HG03039 (cell line): ENCODE data around the gene SPACA6.
"Not testable (repeated sequence)": the region's sequence is repeated elsewhere in the genome, so short reads cannot be mapped to it uniquely, and the experiment has no call there.

Experiments used
- ATAC-seq: cut with Tn5 transposase; IDR thresholded peaks from one replicate; pipeline ENCODE4 v1.9.1; 2021; ENCODE audit warnings: mild to moderate bottlenecking, moderate library complexity; ENCODE audit not compliant: unreplicated experiment

Gene SPACA6, protein sequence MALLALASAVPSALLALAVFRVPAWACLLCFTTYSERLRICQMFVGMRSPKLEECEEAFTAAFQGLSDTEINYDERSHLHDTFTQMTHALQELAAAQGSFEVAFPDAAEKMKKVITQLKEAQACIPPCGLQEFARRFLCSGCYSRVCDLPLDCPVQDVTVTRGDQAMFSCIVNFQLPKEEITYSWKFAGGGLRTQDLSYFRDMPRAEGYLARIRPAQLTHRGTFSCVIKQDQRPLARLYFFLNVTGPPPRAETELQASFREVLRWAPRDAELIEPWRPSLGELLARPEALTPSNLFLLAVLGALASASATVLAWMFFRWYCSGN

DNA sequence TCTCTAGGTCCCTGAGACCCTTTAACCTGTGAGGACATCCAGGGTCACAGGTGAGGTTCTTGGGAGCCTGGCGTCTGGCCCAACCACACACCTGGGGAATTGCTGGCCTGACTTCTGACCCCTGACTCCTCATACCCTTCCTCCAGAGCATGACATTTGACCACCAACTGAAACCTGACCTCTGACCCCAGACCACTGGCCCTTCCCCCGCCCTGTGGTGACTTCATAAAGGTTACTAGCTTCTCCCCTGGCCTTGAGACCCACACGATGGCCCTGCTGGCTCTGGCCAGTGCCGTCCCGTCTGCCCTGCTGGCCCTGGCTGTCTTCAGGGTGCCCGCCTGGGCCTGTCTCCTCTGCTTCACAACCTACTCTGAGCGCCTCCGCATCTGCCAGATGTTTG, at the start of gene SPACA6:
Gene SPACA6, plus strand, starts transcription at position 71 of the 400 bp plus-strand sequence. Its CDS starts 197 bp downstream, at position 268.
- ATAC-seq = no peak

DNA sequence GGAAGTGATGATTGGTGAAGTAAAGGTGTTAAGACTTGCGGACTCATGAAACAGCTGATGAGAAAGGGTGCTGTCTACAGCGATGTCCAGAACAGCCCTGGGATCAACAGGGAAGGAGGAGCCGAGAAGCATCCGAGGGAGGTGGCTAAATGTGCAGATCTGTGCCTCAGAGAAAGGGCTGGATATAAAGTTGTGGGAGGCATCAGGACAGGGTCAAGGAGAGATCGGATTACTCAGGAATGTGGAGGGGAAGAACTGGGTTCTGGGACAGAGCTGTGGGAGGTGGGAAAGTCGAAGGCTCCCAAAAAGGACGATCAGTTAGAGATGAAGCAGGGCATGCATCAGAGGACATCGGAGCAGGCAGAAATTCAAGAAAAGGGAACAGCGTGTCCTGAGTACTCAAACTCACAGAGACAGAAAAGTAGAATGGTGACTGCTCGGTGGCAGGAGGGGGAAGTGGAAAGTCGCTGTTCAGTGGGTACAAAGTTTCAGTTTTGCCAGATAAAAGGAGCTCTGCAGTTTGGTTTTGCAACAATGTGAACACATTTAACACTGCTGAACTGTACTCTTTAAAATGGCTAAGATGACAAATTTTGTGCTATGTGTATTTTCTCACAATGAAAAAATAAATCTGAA, 48.4 kb upstream of the SPACA6 start:
- no peak for ATAC-seq

DNA sequence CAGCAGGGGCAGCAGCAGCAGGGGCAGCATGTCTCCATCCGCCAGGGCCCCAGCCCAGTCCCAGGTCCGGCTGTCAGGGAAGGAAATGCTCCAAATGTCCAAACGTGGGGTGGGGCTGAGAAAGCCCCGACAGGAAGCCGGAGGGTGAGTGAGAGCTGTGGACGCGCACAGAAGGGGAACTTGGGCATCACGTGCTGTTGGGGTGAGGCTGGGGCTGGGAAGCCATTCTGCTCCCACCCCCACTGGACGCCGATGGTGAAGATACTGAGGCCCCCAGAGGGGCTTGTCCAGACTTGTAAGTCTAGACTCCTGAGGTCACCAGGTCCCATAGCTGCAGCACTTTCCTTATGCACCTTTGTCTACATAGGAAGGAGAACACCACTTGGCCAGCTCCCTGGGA, 46.4 kb upstream of the SPACA6 start, which contains the start of gene SIGLEC14:
Gene SIGLEC14, minus strand, starts transcription at position 96 of the 400 bp plus-strand sequence. Its CDS starts 66 bp downstream, at position 30.
- not testable (repeated sequence) for ATAC-seq

DNA sequence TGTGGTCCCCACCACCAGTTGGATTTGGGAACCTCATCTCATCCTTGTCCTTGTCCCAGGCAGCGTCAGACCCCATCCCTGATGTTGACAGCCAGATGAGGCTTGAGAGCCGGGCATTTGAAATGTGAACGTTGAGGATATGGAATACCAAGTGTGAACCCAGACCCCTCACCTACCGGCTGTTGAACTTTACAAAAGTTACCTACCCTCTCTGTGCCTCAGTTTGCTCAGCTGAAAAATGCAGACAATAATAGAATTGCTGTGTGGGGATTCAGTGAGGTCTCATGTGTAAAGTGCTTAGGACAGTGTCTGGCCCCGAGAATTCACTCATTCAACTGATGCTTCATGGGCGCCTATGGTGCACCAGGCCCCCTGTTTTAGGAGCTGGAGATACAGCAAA, 45.8 kb upstream of the SPACA6 start:
- no peak for ATAC-seq

DNA sequence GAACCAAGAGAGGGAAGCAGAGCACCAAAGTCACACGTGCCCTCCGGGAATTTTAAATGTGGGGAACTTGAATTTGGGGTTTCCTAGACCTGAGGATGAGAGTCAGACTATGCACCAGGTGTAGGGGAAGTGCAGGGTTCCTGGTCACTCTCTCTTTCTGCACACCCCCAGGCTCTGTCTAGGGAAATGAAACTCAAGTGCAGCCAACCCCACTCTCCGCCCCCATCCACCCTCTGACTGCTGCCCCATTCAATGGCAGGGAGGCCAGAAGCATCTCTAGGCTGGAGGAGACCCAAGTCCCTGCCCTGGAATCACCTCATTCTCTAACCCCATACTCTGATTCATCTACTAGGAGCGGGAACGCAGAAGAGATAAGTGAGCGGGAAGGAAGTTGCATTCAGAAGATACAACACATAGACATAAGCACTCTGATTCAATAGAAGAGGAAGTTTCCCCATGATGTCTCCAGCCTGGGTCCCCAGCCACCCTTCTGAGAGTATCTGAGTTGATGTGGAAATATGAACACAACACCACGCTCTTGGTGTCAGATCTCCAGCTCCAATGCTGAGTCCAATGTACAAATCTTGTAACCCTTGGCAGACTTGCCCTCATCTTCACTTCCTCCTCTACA, 41.8 kb upstream of the SPACA6 start:
- ATAC-seq = no peak

DNA sequence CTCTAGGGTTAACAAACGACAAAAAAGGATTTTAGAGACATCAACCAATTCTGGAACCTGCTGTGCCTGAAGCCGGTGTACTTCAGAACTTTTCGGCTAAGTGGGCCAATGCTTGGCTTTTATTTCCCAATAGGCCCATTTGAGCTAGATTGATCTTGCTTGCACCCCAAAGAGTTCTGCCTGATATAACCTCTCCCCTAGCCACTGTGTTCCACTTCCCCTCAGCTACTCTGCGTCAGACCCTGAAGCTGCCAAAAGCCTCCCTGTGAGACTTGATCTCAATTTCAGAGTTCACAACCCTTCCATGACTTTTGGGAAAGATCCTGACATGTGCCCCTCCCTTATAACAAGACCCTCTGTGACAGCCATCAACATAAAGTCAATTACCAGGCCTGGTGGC, 40.9 kb upstream of the SPACA6 start:
- no peak for ATAC-seq

DNA sequence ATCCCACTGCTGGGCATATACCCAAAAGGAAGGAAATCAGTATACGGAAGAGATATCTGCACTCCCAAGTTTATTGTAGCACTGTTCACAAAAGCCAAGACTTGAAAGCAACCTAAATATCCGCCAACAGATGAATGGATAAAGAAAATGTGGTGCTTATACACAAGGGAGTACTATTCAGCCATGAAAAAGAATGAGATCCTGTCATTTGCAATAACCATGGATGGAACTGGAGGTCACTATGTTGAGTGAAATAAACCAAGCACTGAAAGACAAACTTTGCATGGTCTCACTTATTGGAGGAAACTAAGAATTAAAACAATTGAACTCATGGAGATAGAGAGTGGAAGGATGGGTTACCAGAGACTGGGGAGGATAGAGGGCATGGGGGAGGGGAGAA, 40.0 kb upstream of the SPACA6 start:
- no peak for ATAC-seq

DNA sequence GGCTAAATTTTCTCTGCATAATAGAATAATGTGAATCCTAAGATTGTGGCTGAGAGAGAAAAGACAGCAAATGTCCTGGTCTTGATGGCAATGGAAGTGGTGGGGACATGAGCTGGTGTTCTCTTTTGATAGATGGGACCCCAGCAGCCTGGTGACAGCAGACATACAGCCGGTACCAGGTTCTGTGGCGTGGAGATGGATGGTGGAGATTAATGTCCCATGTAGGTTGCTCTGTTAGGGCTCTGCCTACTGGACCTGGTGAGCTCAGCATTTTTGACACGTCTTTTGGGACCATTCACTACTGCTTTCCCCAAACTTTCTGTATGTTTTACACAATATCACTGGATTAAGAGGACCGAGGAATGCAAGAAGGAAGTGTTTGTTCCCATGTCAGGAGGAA, 38.3 kb upstream of the SPACA6 start:
- no peak for ATAC-seq

DNA sequence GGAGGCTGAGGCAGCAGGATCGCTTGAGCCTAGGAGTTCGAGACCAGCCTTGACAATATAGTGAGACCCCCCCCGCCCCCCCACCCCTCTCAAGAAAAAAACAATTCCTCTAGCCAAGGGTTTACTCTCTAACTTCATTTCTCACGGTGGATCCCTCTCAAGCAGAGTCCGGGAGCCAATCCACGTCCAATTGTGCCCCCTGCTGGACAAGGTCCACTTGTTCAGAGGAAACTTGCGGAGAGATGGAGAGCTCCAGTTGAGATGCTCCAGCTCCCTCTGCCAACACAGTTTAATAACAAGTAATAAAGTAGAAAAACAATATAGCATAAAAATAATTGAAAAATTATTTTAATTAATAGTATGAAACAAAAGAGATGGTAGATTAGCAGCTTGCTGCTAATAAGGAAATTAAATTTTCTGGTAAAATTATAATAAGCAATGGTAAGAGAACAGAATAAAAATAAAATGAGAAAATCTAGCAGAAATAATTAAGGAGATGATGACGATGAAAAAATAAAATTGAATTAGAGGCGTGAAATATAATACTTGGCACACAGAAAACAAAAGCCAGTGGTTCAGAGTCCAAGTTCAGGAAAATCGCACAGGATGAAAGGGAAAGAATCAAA, 32.0 kb upstream of the SPACA6 start:
- ATAC-seq = no peak

DNA sequence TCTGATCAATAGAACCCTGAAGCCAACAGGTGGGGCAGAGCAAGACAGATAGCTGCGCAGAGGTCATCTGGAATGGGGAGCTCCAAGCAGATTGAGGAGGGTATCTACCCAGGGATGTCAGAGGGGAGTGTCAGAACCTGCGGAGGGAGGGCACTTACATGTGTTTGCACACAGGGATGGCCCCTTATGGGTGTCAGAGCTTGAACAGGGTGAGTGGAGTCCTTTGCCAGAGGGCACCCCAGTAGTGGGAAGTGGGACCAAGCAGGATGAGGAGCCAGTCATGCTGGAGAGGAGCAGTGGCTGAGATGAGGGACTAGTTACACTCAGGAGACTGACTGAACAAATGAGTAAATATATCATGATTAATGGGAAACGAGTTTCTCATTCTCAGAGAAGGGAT, 29.5 kb upstream of the SPACA6 start:
- ATAC-seq = no peak

DNA sequence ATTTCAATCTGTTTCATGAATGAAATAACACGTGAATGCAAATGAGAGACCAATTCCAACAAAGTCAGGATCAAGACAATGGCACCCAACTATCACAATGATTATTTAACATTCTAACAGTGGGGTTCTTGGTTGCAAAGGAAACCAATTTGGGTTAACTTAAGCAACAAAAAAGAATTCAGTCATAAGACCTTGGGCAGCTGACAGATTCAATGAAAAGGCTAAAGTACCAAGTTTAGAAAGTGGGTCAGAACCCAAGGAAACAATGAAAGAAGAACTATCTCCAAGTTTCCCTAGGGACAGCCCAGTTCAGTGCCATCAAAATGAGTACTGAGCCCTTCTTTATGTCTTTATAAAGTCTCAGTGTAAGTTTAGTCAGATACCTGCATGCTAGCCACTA, 29.0 kb upstream of the SPACA6 start:
- ATAC-seq = no peak

DNA sequence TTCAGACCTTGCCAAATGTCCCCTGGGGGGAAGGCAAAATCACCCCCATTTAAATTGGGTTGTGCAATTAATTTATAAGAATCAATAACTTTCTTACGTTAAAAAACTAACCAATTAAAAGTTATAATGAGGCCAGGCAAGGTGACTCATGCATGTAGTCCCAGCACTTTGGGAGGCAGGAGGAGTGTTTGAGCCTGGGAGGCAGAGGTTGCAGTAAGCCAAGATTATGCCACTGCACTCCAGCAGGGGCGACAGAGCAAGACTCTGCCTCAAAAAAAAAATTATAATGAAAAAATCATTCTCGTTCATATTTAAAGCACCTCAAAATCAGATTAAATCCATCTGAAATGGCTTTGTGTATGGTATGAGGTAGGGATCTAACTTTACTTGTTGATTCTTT, 28.1 kb upstream of the SPACA6 start:
- ATAC-seq = no peak

DNA sequence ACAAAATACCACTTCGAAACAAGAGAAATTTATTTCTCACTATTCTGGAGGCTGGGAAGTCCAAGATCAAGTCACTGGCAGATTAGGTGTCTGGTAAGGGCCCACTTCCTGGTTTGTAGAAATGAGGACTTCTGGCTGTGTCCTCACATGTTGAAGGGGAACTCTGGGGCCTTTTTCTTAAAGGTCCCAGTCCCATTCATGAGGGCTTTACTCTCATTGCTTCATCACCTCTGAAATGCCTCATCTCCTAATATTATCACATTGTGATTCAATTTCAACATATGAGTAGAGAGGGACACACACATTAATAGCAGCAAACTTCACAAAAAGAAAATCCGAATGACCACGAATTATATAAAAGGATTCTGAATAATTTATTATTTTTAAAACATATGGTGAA, 24.9 kb upstream of the SPACA6 start:
- no peak for ATAC-seq

DNA sequence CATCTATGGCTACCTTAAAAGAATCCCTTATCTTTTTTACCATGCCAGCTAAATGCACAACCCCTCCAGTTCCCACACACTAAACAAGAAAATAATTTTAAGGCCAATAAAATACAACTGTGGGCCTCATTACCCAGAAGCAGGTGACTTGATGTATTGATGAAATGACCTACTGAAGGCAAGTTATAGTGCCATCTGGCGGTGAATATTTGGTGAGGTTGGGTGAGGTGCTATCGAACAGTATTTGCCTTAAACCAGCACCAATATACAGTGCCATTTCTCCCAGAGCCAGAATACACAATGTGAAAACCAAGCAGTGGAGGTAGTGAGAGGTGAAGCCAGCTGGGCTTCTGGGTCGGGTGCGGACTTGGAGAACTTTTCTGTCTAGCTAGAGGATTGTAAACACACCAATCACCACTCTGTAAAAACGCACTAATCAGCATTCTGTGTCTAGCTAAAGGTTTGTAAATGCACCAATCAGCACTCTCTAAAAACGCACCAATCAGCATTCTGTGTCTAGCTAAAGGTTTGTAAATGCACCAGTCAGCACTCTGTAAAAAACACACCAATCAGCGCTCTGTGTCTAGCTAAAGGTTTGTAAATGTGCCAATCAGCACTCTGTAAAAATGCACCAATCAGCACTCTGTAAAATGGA, 17.1 kb upstream of the SPACA6 start:
- ATAC-seq = not testable (repeated sequence)

DNA sequence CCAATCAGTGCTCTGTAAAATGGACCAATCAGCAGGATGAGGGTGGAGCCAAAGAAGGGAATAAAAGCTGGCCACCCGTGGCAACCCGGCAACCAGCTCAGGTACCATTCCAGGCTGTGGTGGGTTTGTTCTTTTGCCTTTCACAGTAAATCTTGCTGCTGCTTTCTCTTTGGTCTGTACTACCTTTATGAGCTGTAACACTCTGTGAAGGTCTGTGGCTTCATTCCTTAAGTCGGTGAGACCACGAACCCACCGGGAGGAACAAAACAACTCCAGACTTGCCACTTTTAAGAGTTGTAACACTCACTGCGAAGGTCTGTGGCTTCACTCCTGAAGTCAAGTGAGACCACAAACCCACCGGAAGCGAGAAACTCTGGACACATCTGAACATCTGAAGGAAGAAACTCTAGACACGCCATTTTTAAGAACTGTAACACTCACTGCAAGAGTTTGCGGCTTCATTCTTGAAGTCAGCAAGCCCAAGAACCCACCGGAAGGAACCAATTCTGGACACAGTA, 16.5 kb upstream of the SPACA6 start:
- no peak for ATAC-seq

DNA sequence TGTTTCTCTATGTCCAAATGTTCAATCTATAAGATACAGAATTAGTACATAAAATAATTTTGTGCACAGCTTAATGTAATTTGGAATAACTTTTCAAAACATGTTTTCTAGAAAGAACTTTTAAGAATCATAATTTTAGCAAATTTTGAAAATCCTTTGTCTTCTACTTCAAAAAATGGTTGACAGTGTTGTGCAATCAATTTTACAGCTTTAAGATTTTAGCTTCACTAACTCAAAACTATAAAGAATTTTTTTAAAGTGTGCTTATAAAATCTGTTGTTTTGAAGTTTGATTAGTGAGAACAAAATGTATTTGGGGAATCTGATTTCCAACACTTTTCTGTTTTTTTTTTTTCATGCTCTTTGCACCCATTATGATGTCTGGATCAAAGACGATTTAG, 12.7 kb upstream of the SPACA6 start:
- ATAC-seq = no peak

DNA sequence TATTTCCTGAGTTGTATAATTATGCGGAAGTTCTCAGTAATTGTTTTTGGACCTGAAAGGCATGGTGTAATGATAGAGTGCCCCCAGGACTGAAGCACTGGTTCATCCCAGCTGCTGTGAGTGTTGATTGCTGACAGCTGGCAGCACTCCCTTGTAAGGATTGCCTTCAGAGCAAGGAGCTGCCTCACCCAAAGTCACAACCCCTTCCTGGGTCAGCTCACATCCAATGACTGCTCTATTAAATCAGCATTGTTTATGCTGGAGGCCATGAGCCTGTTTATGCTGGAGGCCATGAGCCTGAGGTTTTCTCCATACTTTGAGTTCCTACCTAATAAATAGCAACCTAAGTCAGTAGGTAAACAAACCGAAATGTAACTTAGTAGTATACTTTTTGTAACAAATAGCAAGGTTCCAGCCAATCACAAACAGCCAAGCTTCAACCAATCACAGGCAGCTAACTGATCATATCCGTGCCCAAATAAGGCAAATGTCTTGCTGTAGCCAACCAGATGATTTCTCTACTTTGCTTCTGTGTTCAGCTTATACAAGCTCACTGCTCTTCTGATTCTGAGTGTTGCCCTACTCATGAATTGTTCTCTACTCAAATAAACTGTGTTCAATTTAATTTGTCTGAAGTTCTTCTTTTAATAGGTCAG, 11.7 kb upstream of the SPACA6 start:
- ATAC-seq = no peak

DNA sequence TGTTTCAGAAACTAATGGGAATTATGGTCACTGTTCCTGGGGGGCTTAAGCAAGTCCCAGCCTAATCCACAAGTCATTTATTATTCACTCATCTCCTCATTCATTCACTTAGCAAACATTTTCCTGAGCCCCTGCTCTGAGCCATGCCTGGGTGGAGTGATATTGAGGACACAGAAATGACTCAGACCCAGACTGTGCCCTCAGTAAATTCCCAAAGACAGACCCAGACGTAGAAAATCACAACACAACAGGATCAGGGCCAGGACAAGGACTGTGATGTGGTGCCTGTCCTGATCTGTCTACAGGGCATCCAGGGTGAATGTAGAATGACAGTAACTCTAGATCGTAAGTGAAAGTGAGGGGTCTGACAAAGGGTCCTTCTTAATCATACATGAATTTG, 7.0 kb upstream of the SPACA6 start:
- no peak for ATAC-seq

DNA sequence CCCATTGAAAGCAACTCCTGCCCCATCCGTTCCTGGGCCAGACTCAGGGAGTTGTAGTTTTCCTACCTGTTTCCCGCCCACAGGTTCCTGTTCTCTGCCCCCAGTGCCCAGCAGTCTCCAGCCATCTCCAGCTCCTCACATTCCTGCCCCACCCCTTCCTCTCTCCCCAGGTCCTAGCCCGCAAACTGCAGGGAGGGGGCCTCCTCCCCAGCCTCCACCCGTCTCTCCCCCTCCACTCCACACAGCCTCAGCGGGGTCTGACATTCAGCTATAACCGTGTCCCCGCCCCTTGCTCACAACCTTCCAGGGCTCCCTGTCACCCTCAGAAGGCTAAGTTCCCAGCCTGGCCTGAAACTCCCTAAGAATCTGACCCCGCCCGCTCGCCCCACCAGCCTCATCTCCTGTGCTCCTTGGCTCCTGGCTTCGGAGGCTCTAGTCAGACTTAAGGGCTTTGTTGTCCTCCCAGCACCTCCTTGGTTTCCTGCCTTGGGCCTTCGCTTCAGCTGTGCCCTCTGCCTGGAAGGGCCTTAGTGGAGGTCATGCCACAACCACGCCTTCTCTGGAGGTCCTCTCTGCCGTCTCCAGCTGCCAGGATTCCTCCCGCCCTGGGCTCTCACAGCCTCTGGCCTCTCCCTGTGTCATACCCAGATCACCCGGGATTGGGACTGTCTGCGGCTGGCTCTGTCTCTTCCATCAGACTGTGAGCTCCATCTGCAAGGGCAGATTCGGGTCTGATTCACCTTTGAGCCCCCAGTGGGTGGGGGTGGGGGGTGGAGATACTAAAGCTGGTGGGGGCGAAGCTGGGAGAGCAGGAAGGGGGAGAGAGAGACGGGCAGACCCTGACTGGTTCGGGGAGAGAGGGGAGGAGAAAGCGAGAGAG, 5.1 kb upstream of the SPACA6 start:
- no peak for ATAC-seq
